Stimulated activated CD8-positive, alpha-beta memory T cell treated with anti-CD3 and anti-CD28 coated beads, Interleukin-7, amount 100 ng/mL, for 24 hours (primary cell): ENCODE results near the gene SOST.
A peak's percentile ranks its signal among the peaks of the same experiment; 100 is the strongest.

Experiments
- DNase-seq: peaks from one replicate; pipeline ENCODE4 v3.0.0-alpha.2; 2020; ENCODE audit warnings: low read depth

Gene SOST

DNA sequence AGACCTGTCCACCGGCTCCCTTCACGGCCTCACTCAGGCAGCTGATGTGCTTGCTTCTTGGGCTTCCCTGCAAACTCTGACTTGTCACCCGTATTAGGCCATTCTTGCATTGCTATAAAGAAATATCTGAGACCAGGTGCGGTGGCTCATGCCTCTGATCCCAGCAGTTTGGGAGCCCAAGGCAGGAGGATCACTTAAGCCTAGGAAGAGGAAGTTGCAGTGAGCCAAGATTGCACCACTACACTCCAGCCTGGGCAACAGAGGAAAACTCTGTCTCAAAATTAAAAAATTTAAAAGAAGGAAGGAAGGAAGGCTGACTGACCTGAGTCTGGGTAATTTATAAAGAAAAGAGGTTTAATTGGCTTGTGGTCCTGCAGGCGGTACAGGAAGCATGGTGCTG lies 17.0 kb downstream of the SOST start:
- DNase-seq: no peak

DNA sequence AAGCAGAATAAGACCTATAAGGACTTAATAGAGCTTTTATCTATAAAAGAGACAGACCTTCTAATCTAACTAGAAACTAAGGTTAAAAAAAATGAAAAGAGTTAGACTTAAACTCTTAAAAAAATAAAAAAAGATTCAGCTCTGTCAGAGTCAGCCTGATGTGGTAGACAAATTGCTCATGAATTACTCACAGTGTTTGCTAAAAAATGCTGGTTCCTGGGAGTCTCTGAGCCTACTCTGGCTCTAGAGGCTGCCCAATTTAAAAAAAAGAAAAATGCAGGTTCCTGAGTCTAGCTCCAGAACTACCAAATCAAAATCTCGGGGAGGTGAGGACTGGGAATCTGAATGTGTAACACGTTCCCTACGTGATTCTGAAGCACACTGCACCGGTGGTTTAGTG lies 18.1 kb downstream of the SOST start:
- no peak for DNase-seq

DNA sequence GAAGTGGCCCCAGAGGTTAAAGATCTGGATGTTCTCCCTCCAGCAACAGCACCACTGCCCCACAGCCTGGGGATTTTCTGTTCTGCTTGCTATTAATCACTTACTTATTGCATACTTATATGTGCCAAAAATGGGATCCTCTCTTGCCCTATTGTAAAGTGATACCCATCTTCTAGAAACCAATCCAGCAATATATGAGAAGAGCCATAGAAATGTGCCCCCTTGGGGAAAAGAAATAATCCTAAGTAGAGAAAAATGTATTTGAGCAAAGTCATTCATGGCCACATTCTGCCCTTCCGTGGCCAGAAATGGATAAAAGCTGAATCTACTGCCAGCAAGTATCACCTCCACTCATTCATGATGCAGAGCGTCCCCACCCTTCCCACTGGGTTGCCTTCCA lies 20.9 kb downstream of the SOST start:
- DNase-seq: no peak

DNA sequence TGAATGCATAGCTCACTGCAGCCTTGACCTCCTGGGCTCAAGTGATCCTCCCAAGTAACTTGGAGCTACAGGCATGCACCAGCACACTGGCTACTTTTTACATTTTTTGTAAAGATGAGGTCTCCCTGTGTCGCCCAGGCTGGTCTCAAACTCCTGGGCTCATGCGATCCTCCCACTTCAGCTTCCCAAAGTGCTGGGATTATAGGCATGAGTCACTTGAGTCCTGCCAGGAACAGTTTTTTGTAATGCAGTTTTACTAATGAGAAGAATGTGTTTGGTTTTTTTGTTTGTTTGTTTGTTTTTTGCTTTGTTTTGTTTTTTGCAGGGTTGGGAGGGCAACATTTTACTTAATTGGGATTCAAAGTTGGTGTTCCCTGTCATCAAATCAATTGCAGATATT lies 22.2 kb downstream of the SOST start:
- DNase-seq: no peak

DNA sequence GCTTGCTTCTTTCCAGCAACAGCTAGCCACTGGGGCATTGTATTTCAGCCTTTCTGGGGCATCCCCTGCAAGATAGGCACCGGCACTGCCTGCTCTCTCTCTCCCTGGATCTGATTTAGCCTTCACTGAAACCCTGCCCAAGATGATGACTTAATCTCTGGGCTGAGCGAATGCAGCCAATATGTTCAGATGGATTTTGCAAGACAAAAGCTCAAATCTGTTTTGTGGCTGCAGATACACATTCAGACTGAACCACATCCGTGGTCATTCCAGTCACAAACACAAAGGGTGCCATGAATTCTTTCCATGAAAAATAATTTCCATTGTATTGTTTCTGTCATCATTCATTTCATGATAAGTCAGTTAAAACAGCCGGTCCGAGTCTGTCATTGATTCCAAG lies 24.2 kb downstream of the SOST start:
- DNase-seq: no peak

DNA sequence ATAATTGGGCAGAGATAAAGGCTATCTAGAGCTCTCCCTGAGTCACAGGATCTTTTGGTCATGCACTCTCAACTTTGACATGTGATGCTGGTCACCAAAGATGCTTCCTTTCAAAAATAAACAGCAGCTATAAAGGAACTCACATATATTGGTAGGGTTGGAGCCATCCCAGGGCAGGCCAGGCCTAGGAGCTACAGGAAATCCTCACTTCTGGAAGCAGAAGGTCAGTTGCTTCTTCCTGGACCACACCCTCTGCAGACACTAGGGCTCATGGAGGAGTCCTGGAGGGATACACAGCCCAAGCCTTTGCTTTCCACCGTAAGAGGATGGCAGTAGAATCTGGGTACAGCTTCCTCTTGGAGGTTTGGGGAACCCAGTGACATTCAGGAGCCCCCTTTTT lies 24.6 kb downstream of the SOST start:
- no peak for DNase-seq

DNA sequence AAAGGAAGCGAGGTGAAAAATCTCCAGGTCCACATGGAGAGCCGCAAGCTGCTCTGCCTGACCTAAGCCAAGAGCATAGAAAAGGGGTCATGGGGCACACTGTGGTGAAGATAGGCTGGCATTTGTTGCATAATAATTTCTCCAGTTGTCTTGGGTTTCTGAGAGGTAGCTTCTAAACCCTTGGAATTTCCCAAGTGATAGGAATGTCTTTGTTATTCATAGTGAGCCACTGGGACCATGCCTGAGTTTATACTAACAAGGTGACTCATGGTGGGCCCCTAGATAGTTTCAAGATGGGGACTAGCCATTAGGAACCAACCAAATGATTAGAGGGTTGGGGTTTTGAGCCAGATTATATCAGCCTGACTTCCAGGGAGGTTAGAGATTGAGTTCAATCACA lies 25.6 kb downstream of the SOST start:
- DNase-seq: no peak

DNA sequence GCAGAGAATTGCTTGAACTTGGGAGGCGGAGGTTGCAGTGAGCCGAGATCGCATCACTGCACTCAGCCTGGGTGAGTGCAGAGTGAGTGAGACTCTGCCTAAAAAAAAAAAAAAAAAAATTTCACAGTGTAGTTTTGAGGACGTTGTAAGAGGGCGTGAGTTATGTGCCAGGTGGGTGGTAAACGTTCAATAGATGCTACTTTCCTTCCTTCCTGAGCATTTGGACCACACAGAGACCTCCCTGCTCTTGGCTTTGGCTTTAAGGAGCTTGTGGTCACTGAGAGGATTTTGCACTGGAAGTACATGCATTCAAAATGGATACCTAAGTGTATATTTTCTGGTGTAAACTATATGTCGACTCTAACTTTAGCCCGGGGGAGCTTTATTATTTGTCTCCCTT lies 30.5 kb downstream of the SOST start:
- DNase-seq: no peak

DNA sequence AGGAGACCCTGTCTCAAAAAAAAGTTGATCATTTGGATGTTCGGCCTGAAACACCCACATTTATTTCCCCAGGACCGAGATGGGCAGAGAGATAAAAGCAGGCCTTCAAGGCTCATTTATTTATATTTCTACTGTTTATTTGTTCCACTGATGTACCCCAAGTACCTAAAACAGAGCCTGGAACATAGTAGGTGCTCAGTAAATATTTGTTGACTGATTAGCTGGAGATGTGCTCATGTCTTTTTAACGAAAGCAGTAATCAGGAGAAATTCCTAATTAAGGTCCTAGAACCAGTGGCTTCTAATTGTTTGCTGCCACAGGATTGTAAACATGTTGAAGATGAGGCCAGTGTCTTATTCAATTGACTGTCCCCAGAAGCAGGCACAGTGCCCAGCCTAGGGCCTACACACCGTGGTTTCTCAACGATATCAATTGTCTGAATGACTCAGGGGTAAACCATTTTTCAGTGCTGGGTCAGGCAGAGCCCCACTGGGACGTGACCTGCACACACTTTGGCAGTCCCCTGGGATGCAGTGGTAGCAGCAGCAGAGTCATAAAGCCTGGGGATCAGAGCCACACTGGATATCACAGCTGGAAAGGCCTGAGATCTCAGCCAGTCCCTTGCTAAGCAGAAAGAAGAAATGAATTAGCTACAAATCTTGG lies 34.8 kb downstream of the SOST start:
- DNase-seq: no peak

DNA sequence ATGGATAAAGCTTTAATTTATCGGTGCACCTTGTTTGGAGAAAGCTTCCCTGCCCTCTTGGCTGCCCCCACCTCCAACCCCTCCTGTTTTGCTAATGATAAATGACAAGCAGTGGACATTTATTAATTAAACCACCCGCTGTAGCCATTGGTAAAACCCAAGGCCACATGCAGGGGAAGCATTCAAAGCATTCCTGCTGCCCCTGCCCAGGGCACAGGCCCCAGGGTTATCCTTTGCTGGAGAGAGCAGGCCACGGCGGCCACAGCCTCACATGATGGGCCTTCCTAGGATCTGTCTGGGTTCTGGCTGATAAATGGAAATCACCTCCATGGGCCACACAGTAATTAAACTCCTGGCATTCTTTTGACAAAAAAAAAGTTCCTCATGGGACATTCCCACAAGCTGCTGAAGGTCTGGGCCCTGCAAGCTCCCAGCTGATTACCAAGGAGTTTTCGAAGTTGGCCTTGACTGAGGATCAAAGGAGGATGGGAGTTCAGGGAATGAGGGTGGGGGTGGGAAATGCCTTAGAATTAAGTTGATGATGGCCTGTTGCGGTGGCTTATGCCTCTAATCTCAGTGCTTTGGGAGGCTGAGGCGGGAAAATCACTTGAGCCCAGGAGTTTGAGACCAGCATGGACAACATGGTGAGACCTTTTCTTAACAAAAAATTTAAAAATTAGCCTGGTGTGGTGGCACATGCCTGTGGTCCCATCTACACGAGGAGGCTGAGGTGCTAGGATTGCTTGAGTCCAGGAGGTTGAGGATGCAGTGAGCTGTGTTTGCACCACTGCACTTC lies 35.5 kb downstream of the SOST start:
- DNase-seq: no peak

DNA sequence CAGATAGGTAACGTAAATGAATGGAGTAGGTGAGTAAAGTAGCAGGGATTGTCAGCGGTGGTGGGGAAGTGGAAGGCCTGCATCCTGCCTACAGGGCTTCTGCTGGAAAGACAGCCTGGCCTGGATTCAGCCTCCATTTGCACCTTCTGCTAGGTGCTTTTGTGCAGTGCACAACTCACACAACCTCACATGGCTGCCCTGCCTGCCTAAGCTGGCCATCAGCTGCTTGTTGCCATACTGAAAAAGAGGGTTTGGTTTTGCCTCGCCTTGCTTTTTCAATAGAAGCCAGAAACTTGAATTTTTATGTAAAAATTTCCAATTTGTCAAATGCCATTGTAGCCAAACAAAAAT lies 36.3 kb downstream of the SOST start:
- DNase-seq: no peak

DNA sequence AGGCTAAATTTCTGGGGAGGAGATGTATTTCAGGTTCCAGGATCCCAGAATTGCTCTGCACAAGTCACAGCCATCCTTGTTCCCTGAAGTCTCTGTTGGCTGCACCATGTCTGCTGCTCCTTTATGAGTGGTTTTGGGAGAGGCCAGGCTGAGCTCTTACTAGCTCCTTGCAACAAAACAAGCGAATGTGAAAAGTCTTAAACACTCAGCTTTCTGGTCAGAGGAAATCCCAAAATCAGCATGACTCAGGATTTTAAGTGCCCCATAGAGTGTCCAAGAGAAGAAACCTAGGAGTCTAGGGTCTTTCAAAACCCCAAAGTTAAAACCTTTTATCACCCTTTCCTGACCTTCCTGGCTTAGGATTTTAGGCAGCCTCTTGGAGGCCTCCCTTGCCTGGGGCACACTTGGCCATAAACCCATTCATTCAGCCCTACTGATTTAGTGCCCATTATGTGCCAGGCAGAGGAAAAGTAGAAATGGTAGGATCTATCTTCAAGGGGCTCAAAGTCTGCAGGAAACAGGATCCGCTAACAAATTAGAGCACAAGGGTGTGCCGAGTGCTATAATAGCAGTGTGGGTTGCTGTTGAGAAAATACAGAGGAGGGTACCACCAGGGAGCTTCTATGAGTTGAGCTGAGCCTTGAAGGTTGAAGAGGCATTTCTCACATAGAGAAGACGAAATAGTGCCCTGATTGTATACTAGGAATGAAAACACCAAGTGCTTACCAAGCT lies 36.9 kb downstream of the SOST start:
- no peak for DNase-seq

DNA sequence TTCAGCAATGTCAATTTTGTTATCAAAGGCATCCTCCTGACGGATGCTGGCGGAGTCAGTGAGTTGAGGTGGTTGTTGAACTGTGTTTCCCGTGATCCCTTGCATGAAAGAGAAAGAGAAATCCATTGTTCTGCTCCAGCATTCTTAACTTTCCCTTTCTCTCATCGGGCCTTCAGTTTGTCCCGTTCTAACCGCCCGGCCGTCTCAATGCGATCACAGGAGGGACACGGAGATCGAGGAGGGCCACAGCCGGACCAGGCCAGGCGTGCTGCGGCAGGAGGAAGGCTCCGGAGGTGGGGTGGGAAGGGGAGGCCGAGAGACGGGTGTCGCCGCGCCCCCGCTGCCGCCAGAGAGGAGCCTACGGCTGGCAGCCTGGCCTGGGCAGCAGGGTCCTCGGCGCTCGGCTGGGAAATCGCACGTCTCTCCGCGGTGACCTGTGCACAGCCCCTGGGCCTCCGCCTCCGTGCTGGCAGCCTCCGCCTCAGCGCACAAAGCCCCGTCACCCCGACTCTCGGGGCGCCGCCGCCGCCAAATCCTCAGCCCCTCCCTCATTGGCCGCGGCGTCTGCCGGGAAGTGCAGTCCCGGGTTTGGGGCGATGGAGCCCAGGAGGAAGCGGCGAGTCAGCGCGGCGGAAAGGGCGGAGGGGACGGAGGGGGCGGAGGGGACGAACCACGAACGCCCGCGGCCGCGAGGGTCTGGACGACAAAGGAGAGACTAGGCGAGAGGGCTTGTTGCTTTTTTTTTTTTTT lies 38.1 kb downstream of the SOST start:
- peak; percentile 42 for DNase-seq

DNA sequence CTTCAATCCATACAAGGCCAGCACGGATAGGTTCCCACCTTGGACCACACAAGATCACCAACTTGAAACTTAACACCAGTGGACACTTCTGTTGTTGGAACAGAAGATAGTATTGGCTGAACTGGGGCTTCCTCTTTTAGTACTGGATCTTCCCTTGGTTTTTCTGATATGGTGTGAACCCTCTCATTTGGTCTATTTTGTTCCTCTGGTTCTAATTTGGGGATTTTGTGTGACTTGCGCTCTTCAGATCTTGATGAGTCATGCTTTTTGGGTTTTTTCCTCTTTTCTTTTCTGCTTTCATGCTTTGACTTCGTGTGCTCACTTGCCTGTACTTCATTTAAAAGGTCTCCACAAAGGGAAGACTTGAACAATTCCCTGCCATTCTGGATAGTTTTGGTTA lies 39.0 kb downstream of the SOST start:
- no peak for DNase-seq

DNA sequence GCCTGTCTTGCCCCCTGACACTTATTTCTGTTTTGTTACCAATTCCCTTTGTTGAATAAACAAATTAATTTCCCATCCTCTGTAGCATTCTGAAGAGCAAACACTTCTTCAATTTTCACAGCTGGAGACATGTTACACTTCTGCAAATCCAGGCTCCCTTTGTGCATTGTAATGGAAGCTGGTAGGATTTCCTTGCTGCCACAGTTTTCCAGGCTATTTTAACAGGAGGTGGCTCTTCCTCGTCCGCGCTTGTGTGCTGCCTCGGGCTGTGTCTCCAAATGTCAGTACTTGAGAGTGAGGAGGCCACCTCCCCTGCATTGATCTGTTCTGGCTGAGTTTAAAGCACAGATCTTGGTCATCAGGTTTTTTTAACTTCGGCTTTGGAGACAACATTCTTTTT lies 40.0 kb downstream of the SOST start:
- DNase-seq: no peak

DNA sequence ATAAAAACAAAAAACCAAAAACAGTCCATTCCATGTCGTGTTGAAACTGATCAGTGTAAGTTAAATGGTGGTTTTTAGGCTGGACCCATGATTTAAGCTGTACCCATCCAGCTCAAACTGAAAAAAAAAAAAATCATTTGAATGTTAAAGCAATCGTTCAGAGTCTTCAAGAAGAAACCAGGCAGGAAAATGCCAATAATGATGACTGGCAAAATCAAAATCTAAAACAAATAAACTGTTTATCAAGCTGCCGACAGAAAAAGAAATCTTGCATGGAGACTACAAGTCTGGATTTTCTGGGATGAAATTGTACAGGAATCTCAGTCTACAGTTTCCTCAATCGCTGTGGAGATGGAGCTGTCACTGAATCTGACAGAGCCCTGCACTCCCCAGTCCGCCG lies 40.7 kb downstream of the SOST start:
- no peak for DNase-seq

DNA sequence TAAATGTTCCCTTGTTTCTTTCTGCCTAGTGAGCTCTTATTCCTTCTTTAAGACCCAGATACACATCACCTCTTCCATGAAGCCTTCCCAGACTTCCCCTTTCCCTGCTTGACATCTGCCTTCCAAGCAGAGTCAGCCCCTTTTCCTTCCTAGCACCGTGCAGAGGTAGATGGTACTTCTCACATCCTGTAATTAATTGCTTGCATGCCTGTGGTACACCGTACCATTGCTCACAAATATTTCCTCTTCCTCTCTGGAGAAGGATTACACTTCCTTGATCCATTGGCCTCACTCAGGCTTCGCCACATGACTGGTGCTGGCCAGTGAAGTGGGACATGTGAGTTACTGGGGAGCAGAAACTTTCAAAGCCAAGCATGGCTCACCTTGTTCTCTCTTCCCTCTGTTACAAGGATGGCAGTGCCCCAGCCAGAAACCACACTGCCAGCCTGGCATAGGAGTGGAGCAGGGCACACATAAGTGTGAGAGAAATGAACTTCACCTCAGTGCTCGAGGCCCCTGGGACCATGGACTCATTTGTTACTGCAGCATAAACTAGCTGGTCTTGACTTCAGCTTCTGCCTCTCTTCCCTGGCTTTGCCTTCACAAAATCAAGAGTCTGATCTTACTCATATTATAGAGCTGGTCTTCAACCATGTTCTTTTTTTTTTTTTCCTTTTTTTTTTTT lies 44.0 kb downstream of the SOST start:
- DNase-seq: no peak

DNA sequence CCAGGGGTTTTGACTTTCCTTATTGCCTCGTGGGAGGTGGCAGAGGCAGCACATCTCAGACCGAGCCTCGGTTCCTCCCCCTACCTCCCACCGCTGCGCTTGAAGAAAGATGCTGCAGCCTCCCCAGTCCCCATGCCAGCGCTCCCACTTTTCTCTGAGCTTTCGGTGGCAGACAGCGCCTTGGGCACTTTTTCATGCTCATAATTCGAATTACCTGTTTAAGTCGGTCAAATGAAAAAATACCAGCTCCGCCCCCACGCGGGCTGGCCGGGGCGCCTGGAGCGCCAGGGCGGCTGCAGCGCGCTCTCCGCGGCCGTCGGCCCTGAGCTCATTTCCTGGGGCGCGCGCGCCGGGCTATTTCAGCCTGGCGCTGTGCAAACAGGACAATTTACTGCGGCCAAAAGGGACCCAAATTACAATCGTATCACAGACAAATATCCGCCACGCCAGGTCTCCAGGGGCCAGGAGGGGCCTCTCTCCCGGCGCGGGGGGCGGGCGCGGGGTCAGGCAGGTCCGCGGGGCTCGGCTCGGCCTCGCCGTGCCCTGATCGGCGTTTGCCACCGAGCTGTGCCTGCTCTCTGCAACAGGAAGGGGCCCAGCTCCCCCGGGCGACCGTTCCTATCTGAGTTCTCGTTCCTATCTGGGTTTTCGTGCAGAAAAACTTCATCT lies 45.0 kb downstream of the SOST start:
- DNase-seq: no peak

DNA sequence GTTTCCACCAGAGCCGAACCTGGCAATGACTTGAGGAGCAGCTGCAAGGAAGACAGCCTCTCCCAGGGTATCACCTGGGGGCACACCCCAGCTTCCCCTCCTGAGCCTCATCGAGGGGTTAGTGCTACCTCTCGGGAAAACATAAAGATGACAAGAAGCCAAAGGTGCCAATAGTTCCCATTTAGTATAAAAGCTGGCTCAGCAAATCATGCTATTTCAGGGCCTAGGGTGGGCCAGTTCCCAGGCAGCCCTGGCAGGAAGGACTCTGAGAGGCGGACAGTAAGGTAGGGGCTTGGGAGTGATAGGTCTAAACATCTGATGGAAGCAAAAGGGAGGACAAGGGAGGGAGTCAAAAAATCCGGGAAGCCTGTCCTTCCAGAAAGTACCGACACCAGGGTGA lies 46.2 kb downstream of the SOST start:
- no peak for DNase-seq

DNA sequence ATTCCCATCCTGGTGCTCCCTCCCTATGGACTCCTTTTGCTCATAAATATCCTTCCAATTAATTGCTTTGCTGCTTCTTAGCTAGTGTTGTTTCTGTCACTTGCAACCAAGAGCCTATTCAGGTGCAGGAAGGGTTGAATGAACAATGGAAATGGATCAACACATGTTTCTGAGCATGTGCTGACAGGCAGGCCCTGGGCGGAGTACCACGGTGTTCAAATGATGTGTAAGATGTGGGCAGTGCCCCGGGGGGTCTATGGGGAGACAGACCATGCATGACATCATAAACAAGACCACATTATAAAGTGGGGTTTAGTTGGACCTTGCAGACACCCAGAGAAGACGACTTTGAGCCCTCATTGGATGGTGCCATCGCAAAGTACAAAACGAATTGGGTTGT lies 48.5 kb downstream of the SOST start:
- no peak for DNase-seq

DNA sequence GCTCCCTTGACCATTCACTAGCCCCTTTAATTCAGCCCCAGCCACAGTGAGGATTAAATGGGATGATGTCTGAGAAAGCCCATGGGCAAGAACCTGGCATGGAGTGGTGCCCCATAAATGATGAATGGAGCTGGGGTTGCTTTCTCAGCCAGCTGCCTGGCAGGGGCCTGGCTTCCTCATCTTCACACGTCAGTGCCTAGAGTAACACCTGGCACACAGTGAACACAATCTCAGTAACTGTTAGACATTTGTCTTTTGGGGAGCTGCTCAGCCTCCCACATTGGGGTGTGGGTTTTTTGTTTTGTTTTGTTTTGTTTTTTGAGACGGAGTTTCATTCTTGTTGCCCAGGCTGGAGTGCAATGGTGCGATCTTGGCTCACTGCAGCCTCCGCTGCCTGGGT lies 49.4 kb downstream of the SOST start:
- no peak for DNase-seq

DNA sequence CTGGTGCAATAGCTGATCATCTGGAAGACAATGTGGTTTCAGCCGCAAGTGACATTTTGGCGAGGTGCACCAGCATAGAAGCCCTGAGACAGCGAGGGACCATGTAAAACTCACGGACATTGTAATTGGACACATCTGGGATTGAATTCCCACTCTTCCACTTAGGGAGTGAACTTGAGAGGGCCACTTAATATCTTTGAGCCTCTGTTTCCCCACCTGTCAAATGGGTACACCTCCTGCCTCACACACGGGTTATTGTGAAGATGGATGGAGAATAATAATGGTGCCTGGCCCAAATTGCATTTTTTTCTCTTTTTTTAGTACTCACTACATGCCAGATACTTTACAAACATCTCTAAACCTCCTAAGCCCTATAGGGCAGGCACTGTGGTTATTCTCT lies 51.4 kb downstream of the SOST start:
- no peak for DNase-seq
